ENCODE data around the gene TCAIM. TPM values are rescaled to one million over a fixed set of nuclear protein-coding genes. Genes with fewer than 3 reads are reported as not detected.
A peak's percentile ranks its signal among the peaks of the same experiment; 100 is the strongest.

The TCAIM gene
- polyA plus RNA-seq, 1 of the 3 experiments (the other 2 are of a cell fraction): 8.4 TPM

DNA sequence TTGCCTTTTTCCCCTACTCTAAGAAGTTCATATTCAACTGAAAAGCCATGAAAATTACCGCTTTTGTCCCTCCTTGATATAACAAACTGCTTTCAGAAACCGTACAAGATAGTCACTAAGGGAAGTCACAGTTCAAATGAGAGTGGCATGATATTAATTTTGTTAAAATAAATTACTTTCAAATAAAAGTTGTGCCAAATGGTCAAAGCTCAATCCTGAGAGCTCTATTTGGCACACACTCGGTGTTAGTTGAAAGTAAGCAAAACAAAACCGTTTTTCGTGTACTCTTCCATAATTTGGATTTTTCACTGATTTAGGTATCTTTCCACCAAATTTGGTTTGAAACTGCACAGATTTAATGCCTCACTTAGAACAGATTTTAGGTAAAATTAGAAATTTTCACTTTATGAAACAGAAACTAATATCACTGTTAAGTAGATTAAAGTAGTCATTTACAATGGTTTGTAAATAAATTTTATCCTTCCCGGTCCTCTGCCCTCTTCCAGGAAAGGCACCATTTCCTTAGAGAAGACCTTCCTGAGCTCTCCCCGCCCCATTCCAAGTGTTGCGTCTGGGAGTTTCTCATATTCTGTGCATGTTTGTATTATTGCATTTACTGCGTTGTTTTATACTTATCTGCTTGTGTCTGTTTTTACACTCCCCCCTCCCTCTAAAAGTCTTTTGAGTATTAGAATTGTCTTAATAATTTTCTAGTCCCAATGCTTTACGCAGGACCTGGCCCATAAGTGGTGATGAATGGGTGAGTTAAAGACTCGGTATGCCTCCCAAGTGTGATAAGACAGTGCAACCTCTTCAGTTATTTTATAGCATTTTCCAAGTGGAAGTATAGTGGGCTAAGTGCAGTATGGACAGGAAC is 853 bp downstream of the TCAIM start:
- Histone ChIP-seq H2AFZ (ENCODE audit: low read depth) (peak overlapping the region; percentile 94), H3K9me2 (no peaks in the 10 kb centered on the region), H3K79me2 (ENCODE audit: insufficient read depth) (peaks cover 22% of the 10 kb centered on the region), H3F3A (replicated peaks; ENCODE audit: insufficient read depth) (no peaks in the 10 kb centered on the region), H3K4me1 (ENCODE audit: control insufficient read depth in 1 of 2, insufficient read depth in 2 of 2, low read depth in 1 of 2, low read length in 1 of 2) (peaks cover 5 to 22% of the 10 kb centered on the region in 2 experiments; a peak in 3 of 4 replicates), H3K9ac (peak overlapping the region; percentile 76), H3K4me2 (peak overlapping the region; percentile 91), H3K4me3 (ENCODE audit: low read depth in 2 of 2, low read length in 1 of 2) (peak overlapping the region; percentile 83 to 85), H3K27ac (ENCODE audit: low read depth in 2 of 2, low read length in 1 of 2) (peak overlapping the region; percentile 72 to 98), H3K27me3 (ENCODE audit: insufficient read depth) (no peaks in the 10 kb centered on the region), H4K20me1 (ENCODE audit: insufficient read depth) (no peaks in the 10 kb centered on the region), H3K36me3 (replicated peaks in 1 of 2; ENCODE audit: control insufficient read depth in 1 of 2, insufficient read depth in 2 of 2, low read length in 1 of 2) (no peaks in the 10 kb centered on the region), H3K9me3 (no peaks in the 10 kb centered on the region)
- TF ChIP-seq GATA2 (CRISPR knock-in tag; IDR thresholded peaks at IDR 0.05): no peak
- TF ChIP-seq GABPA (IDR thresholded peaks at IDR 0.05; ENCODE audit: low read depth): no peak
- no peak for TF ChIP-seq RXRA (IDR thresholded peaks at IDR 0.05; ENCODE audit: borderline replicate concordance, low read depth)
- TF ChIP-seq, protein P1, sequence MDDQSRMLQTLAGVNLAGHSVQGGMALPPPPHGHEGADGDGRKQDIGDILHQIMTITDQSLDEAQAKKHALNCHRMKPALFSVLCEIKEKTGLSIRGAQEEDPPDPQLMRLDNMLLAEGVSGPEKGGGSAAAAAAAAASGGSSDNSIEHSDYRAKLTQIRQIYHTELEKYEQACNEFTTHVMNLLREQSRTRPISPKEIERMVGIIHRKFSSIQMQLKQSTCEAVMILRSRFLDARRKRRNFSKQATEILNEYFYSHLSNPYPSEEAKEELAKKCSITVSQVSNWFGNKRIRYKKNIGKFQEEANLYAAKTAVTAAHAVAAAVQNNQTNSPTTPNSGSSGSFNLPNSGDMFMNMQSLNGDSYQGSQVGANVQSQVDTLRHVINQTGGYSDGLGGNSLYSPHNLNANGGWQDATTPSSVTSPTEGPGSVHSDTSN (IDR thresholded peaks at IDR 0.05): no peak
- no peak for TF ChIP-seq FOXM1 (IDR thresholded peaks at IDR 0.05; ENCODE audit: low read depth)
- no peak for TF ChIP-seq USF2 (IDR thresholded peaks at IDR 0.05; ENCODE audit: borderline replicate concordance, low read depth, low read length)
- TF ChIP-seq, protein P2, sequence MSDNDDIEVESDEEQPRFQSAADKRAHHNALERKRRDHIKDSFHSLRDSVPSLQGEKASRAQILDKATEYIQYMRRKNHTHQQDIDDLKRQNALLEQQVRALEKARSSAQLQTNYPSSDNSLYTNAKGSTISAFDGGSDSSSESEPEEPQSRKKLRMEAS (IDR thresholded peaks at IDR 0.05; ENCODE audit: low read depth): no peak
- no peak for TF ChIP-seq MXI1 (IDR thresholded peaks at IDR 0.05; ENCODE audit: low read depth, low read length)
- TF ChIP-seq CHD2 (IDR thresholded peaks at IDR 0.05; ENCODE audit: low read length, partially characterized antibody): no peak
- no peak for TF ChIP-seq FOSL2 (IDR thresholded peaks at IDR 0.05; ENCODE audit: borderline replicate concordance, low read depth)
- no peak for DNase-seq
- WGBS (ENCODE audit: low lambda C conversion rate): 32% methylated on average over 11 of the region's 11 CpGs
- ChIA-PET CTCF (interaction anchor here (1.1 to 1.3 kb wide), 2 partner anchors 15 to 90 kb away, joined by 3 to 4 read pairs; no protein-coding TSS in a partner anchor), POLR2A (interaction anchor here (0.6 to 2.5 kb wide), 7 partner anchors 100 to 563 kb away, joined by 3 to 14 read pairs (median 6); partner anchors contain the start of genes ZKSCAN7, ZNF445 and ZNF660)

GRCh38 chr3:44340058-44340395 is 1.5 kb downstream of the TCAIM start:
- H2AFZ ChIP-seq (ENCODE audit: low read depth): no peak overlapping the region
- WGBS (ENCODE audit: low lambda C conversion rate): 95% methylated on average over 3 of the region's 3 CpGs

More at GRCh38 chr3:44340058-44340395, 1.5 kb downstream of the TCAIM start:
- Histone ChIP-seq H3F3A (replicated peaks; ENCODE audit: insufficient read depth) (no peaks in the 10 kb centered on the region), H3K4me1 (ENCODE audit: control insufficient read depth in 1 of 2, insufficient read depth in 2 of 2, low read depth in 1 of 2, low read length in 1 of 2) (peaks cover 5 to 22% of the 10 kb centered on the region in 2 experiments; a peak in 3 of 4 replicates), H3K4me3 (ENCODE audit: low read depth in 2 of 2, low read length in 1 of 2) (peak overlapping the region; percentile 83 to 85), H4K20me1 (ENCODE audit: insufficient read depth) (no peaks in the 10 kb centered on the region), H3K9me2 (no peaks in the 10 kb centered on the region), H3K4me2 (peak overlapping the region; percentile 91), H3K79me2 (ENCODE audit: insufficient read depth) (peaks cover 22% of the 10 kb centered on the region), H3K27me3 (ENCODE audit: insufficient read depth) (no peaks in the 10 kb centered on the region), H3K9ac (peak overlapping the region; percentile 76; the same call in 1 of the 2 replicates), H3K9me3 (no peaks in the 10 kb centered on the region), H3K36me3 (replicated peaks in 1 of 2; ENCODE audit: control insufficient read depth in 1 of 2, insufficient read depth in 2 of 2, low read length in 1 of 2) (no peaks in the 10 kb centered on the region), H3K27ac (ENCODE audit: low read depth in 2 of 2, low read length in 1 of 2) (peak overlapping the region in 1 of 2 experiments; percentile 22; a peak in 1 of 4 replicates)
- TF ChIP-seq POLR2AphosphoS5 (IDR thresholded peaks at IDR 0.05; ENCODE audit: low read depth, low read length): no peak
- TF ChIP-seq FOXJ3 (CRISPR knock-in tag; IDR thresholded peaks at IDR 0.05): no peak
- TF ChIP-seq MXI1 (IDR thresholded peaks at IDR 0.05; ENCODE audit: low read depth, low read length): no peak
- no peak for TF ChIP-seq TCF12 (IDR thresholded peaks at IDR 0.05)
- TF ChIP-seq RAD21 (IDR thresholded peaks at IDR 0.05; ENCODE audit: low read length): no peak
- TF ChIP-seq, protein P1 (IDR thresholded peaks at IDR 0.05): no peak
- no peak for DNase-seq
- CTCF ChIA-PET: interaction anchor here (1.1 to 1.3 kb wide), 2 partner anchors 16 to 90 kb away, joined by 3 to 4 read pairs; no protein-coding TSS in a partner anchor
- POLR2A ChIA-PET: no interaction called here

Data from SK-N-SH (cell line).